ENCODE results near the gene GPC6.

- TF ChIP-seq EZH2 (IDR thresholded peaks at IDR 0.05; ENCODE audit: borderline replicate concordance) (no peak), CTCF (IDR thresholded peaks at IDR 0.05; ENCODE audit: poor library complexity) (no peak)
Measured at GRCh38 chr13:94394723-94395122, 1168.1 kb downstream of the GPC6 start.
